Retinal pigment epithelial cell (primary cell): ENCODE results near the gene ACER1.
"Not testable (repeated sequence)": the region's sequence is repeated elsewhere in the genome, so short reads cannot be mapped to it uniquely, and the experiment has no call there.

Experiments
- DNase-seq: peaks from one replicate; pipeline ENCODE4 v3.0.0-alpha.2; 2010; ENCODE audit warnings: low read depth
- H3K4me3 ChIP-seq: 2 replicates; pipeline ENCODE4 v1.5.1; 2011; ENCODE audit warnings: mild to moderate bottlenecking, low read length, control low read depth, moderate library complexity
- TF ChIP-seq, protein P1 (sequence below): conservative IDR thresholded peaks from 2 replicates; pipeline ENCODE4 v1.5.1; 2011; ENCODE audit warnings: low read depth, low read length, control low read depth, inconsistent platforms

ACER1 gene

DNA sequence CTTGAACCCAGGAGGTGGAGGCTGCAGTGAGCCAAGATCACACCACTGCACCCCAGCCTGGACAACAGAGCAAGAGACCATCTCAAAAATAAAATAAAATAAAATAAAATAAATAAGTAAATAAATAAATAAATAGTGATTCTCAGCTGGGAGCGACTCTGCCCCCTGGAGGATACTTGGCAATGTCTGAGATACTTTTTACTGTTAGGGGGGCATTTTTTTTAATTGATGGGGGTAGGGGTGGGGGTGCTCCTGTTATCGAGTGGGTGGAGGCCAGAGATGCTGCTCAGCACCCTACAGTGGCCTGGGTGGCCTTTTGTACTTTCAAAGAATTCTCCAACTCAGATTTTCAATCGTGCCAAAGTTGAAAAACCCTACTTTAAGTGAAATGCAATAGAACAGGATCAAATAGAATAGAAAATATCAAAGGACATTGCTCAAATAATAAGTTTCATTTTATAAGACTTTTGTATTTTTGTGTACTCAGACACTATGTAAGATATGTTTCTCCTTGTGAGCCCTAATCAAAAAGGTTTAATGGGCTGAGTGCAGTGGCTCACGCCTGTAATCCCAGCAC lies 20.8 kb upstream of the ACER1 start:
- TF ChIP-seq, protein P1, sequence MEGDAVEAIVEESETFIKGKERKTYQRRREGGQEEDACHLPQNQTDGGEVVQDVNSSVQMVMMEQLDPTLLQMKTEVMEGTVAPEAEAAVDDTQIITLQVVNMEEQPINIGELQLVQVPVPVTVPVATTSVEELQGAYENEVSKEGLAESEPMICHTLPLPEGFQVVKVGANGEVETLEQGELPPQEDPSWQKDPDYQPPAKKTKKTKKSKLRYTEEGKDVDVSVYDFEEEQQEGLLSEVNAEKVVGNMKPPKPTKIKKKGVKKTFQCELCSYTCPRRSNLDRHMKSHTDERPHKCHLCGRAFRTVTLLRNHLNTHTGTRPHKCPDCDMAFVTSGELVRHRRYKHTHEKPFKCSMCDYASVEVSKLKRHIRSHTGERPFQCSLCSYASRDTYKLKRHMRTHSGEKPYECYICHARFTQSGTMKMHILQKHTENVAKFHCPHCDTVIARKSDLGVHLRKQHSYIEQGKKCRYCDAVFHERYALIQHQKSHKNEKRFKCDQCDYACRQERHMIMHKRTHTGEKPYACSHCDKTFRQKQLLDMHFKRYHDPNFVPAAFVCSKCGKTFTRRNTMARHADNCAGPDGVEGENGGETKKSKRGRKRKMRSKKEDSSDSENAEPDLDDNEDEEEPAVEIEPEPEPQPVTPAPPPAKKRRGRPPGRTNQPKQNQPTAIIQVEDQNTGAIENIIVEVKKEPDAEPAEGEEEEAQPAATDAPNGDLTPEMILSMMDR: peak; percentile 62
- DNase-seq: no peak
- no peak overlapping the region for H3K4me3 ChIP-seq

DNA sequence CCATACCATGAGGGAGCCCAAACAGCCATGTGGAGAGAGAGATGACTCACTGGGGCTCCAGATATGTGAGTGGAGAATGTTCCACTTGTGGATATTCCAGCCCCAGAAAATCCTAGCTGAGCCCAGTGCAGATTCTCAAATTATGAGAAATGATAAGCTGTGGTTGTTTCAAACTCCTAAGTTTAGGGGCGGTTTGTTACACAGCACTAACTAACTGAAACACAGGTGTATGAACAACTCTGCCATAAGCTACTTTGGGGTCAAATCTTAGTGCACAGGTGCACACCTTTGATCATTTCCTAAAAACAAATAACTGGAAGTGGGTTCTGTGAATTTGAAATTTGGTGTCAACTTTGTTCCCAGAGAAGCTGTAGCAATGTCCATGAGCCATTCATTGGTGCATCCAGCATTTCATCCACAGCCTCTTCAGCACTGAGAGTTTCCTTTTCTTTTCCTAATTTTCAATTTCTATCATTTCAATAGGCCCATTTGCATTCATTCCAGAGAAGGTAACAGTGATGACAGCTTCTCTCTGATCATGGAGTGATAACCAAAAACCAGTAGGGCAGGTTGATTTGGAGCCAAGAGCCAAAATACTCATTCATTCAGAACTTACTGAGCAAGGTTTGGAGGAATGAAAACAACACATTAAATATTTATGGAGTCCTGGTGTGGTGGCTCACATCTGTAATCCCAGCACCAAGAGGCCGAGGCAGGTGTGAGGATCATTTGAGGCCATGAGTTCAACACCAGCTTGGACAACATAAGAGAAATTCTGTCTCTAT lies 19.2 kb upstream of the ACER1 start:
- TF ChIP-seq, protein P1: no peak
- no peak for DNase-seq
- H3K4me3 ChIP-seq: no peak overlapping the region

DNA sequence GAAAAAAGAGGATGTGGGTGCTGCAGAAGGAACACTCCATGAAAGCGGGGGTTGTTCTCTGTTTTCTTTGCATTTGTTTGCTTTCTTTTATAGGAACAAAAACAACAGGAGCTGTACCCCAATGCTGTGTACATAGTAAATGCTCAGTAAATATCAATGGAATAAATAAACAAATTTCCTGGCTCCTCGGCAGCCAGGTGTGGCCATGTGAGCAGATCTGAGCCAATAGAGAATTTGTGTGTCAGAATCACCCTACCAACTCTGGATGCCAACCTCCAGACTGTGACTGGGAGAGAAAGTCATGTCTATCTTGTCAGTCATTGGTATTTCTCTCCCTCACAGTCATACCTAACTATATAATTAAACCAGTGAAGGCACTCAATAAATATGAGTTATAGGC lies 17.3 kb upstream of the ACER1 start:
- TF ChIP-seq, protein P1: no peak
- no peak for DNase-seq
- no peak overlapping the region for H3K4me3 ChIP-seq

GRCh38 chr19:6349271-6349670 lies 15.9 kb upstream of the ACER1 start:
- H3K4me3 ChIP-seq: not testable (repeated sequence)

DNA sequence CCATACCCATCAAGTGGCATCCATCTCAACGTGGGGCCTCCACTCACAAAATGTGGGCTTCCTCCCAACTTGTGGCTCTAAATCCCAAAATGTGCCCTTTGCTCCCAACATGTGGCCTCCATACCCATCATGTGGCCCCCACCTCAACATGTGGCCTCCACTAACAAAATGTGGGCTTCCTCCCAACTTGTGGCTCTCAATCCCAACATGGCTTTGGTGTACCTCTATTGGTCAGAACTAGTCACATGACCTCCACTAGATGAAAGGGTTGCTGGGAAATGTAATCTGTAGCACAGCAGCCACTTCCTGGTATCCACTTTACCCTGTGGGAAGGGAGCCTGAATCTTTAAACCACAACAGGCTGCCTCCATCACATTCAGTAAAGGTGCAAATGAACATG lies 10.1 kb upstream of the ACER1 start:
- no peak overlapping the region for H3K4me3 ChIP-seq
- DNase-seq: no peak
- TF ChIP-seq, protein P1: no peak

More at GRCh38 chr19:6349271-6349670, 15.9 kb upstream of the ACER1 start:
- not testable (repeated sequence) for DNase-seq

- DNase-seq: no peak
- TF ChIP-seq, protein P1: peak; percentile 20
- H3K4me3 ChIP-seq: no peak overlapping the region
These were observed 7.2 kb upstream of the ACER1 start for GRCh38 chr19:6340493-6341201.

- TF ChIP-seq, protein P1: no peak
- H3K4me3 ChIP-seq: no peak overlapping the region
- DNase-seq: no peak
These were observed 1.3 kb upstream of the ACER1 start for GRCh38 chr19:6334490-6335285.
